Measurements from ENCODE around the gene ACO2. TPM values are rescaled to one million over a fixed set of nuclear protein-coding genes. Genes with fewer than 3 reads are reported as not detected.

The ACO2 gene
- total RNA-seq, 1 experiment from 2014 or later = 76.7 TPM

DNA sequence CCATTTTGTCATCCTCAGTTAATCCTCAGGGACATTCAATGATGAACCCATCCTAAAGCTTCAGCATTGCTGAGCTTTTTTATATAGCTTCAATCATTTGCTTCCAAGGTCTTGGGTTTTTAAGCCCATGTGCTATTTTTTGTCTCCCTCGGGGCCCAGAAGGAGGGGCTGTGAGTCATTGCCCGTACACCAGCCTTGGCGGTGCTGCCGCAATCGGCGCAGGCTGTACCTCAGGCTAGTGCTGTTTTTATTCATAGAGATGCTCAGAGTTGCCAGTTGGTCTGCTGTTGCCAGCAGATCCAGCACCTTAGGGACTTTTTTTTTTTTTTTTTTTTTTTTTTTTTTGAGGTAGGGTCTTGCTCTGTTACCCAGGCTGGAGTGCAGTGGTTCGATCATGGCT is 35.5 kb downstream of the ACO2 start:
- no peaks in the 10 kb centered on the region for H3K9me2 ChIP-seq (ENCODE audit: insufficient read depth)
- peaks cover 12% of the 10 kb centered on the region for H4K20me1 ChIP-seq (ENCODE audit: insufficient read depth)
- H3K79me2 ChIP-seq (ENCODE audit: low read depth) = peaks cover 3% of the 10 kb centered on the region; the same call in 1 of the 2 replicates
- no peak for DNase-seq
- H3K27me3 ChIP-seq (ENCODE audit: insufficient read depth, low read depth) = no peaks in the 10 kb centered on the region
- no peaks in the 10 kb centered on the region; the same call in none of the 2 replicates for H3F3A ChIP-seq (ENCODE audit: insufficient read depth, low read depth)
- no peak overlapping the region for H3K4me2 ChIP-seq
- H3K4me3 ChIP-seq = no peak overlapping the region
- no peak overlapping the region for H3K27ac ChIP-seq
- no peak overlapping the region for H2AFZ ChIP-seq
- BruUV-seq (replicated peaks) = no TSS peak
- H3K4me1 ChIP-seq (replicated peaks; ENCODE audit: insufficient read depth) = no peaks in the 10 kb centered on the region
- H3K9me3 ChIP-seq (ENCODE audit: insufficient read depth, low read depth) = no peaks in the 10 kb centered on the region
- ChIA-PET POLR2A (ENCODE audit: unreplicated experiment) (no interaction called here), CTCF (no interaction called here)
- intact Hi-C loops (cut with micrococcal nuclease; ENCODE audit: unreplicated experiment) = no loop called here
- 0 out of 2 replicates have a peak, but pooled peaks cover 18% of the 10 kb centered on the region for H3K36me3 ChIP-seq (ENCODE audit: low read depth)
- no peak for TF ChIP-seq EZH2 (IDR thresholded peaks at IDR 0.05; ENCODE audit: low read depth)
- TF ChIP-seq, protein P1, sequence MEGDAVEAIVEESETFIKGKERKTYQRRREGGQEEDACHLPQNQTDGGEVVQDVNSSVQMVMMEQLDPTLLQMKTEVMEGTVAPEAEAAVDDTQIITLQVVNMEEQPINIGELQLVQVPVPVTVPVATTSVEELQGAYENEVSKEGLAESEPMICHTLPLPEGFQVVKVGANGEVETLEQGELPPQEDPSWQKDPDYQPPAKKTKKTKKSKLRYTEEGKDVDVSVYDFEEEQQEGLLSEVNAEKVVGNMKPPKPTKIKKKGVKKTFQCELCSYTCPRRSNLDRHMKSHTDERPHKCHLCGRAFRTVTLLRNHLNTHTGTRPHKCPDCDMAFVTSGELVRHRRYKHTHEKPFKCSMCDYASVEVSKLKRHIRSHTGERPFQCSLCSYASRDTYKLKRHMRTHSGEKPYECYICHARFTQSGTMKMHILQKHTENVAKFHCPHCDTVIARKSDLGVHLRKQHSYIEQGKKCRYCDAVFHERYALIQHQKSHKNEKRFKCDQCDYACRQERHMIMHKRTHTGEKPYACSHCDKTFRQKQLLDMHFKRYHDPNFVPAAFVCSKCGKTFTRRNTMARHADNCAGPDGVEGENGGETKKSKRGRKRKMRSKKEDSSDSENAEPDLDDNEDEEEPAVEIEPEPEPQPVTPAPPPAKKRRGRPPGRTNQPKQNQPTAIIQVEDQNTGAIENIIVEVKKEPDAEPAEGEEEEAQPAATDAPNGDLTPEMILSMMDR (conservative IDR thresholded peaks at IDR 0.05) = no peak

DNA sequence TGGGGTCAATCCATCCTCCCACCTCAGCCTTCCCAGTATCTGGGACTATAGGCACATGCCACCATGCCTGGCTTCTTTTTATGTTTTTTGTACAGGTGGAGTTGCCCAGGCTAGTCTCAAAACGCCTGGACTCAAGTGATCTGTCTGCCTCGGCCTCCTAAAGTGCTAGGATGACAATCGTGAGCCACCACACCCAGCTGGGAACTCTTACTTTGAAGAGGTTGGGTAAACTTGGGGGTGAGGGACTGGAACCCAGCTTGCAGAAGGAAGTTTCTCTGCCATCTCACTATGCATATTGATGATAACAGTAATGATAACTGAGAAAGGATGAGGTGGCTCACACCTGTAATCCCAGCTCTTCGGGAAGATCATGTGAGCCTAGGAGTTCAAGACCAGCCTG is 35.9 kb downstream of the ACO2 start:
- TF ChIP-seq, protein P1 (conservative IDR thresholded peaks at IDR 0.05) = no peak
- TF ChIP-seq EZH2 (IDR thresholded peaks at IDR 0.05; ENCODE audit: low read depth) = no peak
- Histone ChIP-seq H3F3A (ENCODE audit: insufficient read depth, low read depth) (peaks cover 2% of the 10 kb centered on the region; the same call in 1 of the 2 replicates), H4K20me1 (ENCODE audit: insufficient read depth) (peaks cover 8% of the 10 kb centered on the region), H3K4me1 (replicated peaks; ENCODE audit: insufficient read depth) (no peaks in the 10 kb centered on the region), H3K4me3 (no peak overlapping the region), H3K9me2 (ENCODE audit: insufficient read depth) (no peaks in the 10 kb centered on the region), H3K27ac (no peak overlapping the region), H3K79me2 (ENCODE audit: low read depth) (no peaks in the 10 kb centered on the region; the same call in 1 of the 2 replicates), H2AFZ (no peak overlapping the region), H3K36me3 (ENCODE audit: low read depth) (0 out of 2 replicates have a peak, but pooled peaks cover 13% of the 10 kb centered on the region), H3K27me3 (ENCODE audit: insufficient read depth, low read depth) (no peaks in the 10 kb centered on the region), H3K9me3 (ENCODE audit: insufficient read depth, low read depth) (no peaks in the 10 kb centered on the region), H3K4me2 (no peak overlapping the region)
- ChIA-PET CTCF (no interaction called here), POLR2A (ENCODE audit: unreplicated experiment) (no interaction called here)
- BruUV-seq (replicated peaks) = no TSS peak
- intact Hi-C loops (cut with micrococcal nuclease; ENCODE audit: unreplicated experiment) = no loop called here
- DNase-seq = no peak

DNA sequence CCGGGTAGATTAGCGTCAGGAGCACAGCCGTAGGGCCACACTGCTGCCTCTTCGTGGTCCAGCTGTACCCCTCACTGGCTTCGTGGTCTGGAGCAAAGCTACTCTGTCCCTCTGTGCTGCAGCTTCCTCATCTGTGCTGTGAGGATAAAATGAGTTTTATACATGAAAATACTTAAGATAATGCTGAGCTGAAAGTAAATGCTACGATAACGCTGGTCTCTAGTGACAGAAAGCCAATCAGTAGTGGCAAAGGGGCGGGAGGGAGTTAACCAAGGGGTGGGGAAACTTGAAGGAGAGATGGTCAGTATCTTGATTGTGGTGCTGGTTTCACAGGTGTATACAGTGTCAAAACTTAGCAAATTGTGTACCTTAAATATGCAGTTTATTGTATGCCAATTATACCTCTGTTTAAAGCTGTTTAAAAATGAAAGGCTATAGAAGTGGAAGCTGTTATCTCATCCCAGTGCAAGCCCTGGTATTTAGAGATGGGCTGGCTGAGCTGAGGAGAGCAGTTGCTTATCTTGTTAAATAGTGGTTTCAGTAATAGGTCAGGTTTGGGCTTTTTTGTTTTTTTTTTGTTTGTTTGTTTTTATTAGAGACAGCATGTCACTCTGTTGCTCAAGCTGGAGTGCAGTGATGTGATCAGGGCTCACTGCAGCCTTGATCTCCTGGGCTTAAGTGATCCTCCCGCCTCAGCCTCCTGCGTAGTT is 36.7 kb downstream of the ACO2 start:
- no TSS peak for BruUV-seq (replicated peaks)
- no peaks in the 10 kb centered on the region for H3K27me3 ChIP-seq (ENCODE audit: insufficient read depth, low read depth)
- H3F3A ChIP-seq (ENCODE audit: insufficient read depth, low read depth) = peaks cover 2% of the 10 kb centered on the region; the same call in 1 of the 2 replicates
- H3K9me2 ChIP-seq (ENCODE audit: insufficient read depth) = no peaks in the 10 kb centered on the region
- ChIA-PET POLR2A (ENCODE audit: unreplicated experiment) (interaction anchor here (0.6 kb wide), 1 partner anchor 56 kb away, joined by 7 read pairs; no protein-coding TSS in a partner anchor), CTCF (interaction anchor here (0.6 kb wide), 1 partner anchor 162 kb away, joined by 3 read pairs; no protein-coding TSS in a partner anchor)
- H4K20me1 ChIP-seq (ENCODE audit: insufficient read depth) = peaks cover 6% of the 10 kb centered on the region
- no peak overlapping the region for H3K27ac ChIP-seq
- DNase-seq = no peak
- H3K4me2 ChIP-seq = no peak overlapping the region
- 0 out of 2 replicates have a peak, but pooled peaks cover 8% of the 10 kb centered on the region for H3K36me3 ChIP-seq (ENCODE audit: low read depth)
- no peak overlapping the region for H2AFZ ChIP-seq
- TF ChIP-seq, protein P1 (conservative IDR thresholded peaks at IDR 0.05) = no peak
- TF ChIP-seq EZH2 (IDR thresholded peaks at IDR 0.05; ENCODE audit: low read depth) = no peak
- no peaks in the 10 kb centered on the region; the same call in 1 of the 2 replicates for H3K79me2 ChIP-seq (ENCODE audit: low read depth)
- H3K9me3 ChIP-seq (ENCODE audit: insufficient read depth, low read depth) = no peaks in the 10 kb centered on the region
- H3K4me3 ChIP-seq = no peak overlapping the region
- intact Hi-C loops (cut with micrococcal nuclease; ENCODE audit: unreplicated experiment) = no loop called here
- H3K4me1 ChIP-seq (replicated peaks; ENCODE audit: insufficient read depth) = no peaks in the 10 kb centered on the region
